H1 (cell line): ENCODE measurements around the gene MECP2. TPM values are rescaled to one million over a fixed set of nuclear protein-coding genes. Genes with fewer than 3 reads are reported as not detected.

Experiments
- CTCF ChIA-PET: fragments of 300-600 bp; sonication (Branson Sonifier 250); formaldehyde crosslinking; loops from one replicate; lab custom pipeline; 2021; ENCODE audit not compliant: partially characterized antibody; lab: Charles Lee
- POLR2A ChIA-PET: fragments of 300-600 bp; sonication (Branson Sonifier 250); formaldehyde crosslinking; loops from one replicate; lab custom pipeline; 2021; ENCODE audit warnings: inconsistent platforms; ENCODE audit not compliant: partially characterized antibody; lab: Charles Lee
- DNase-seq, 2 experiments: peaks; one replicate each; pipeline versions ENCODE4 v3.0.0 to v3.0.0-alpha.2; 2010 to 2022; ENCODE audit warnings: low spot score in 2 of 2, low read depth in 1 of 2, mixed read lengths in 1 of 2
- FAIRE-seq: peaks from 2 replicates; lab custom pipeline; 2011; peaks lifted over from hg19 to GRCh38; lab: Jason Lieb, UNC
- H2AFZ ChIP-seq: 2 replicates; pipeline ENCODE4 v1.8.1; 2012; ENCODE audit warnings: low read length, inconsistent platforms
- H2AK5ac ChIP-seq: 2 replicates; pipeline ENCODE4 v1.6.1; 2013; ENCODE audit warnings: low read depth, low read length
- H2BK120ac ChIP-seq: replicated peaks from 2 replicates; pipeline ENCODE3; 2013; ENCODE audit warnings: low read depth, low read length, inconsistent platforms
- H2BK12ac ChIP-seq: 2 replicates; pipeline ENCODE4 v1.6.1; 2013; ENCODE audit warnings: low read depth, low read length
- H2BK15ac ChIP-seq: 2 replicates; pipeline ENCODE4 v1.6.1; 2013; ENCODE audit warnings: low read length
- H2BK20ac ChIP-seq: 2 replicates; pipeline ENCODE4 v1.6.1; 2013; ENCODE audit warnings: low read length
- H2BK5ac ChIP-seq: 2 replicates; pipeline ENCODE4 v1.6.1; 2013; ENCODE audit warnings: low read depth, low read length
- H3K14ac ChIP-seq: 2 replicates; pipeline ENCODE4 v1.6.1; 2013; ENCODE audit warnings: inconsistent platforms; ENCODE audit not compliant: insufficient read length
- H3K18ac ChIP-seq: 2 replicates; pipeline ENCODE4 v1.6.1; 2013; ENCODE audit warnings: low read length; ENCODE audit errors: extremely low read depth
- H3K23ac ChIP-seq: 2 replicates; pipeline ENCODE4 v1.6.1; 2013; ENCODE audit warnings: inconsistent platforms; ENCODE audit not compliant: insufficient read length
- H3K23me2 ChIP-seq: 2 replicates; pipeline ENCODE4 v1.6.1; 2013; ENCODE audit warnings: low read depth, low read length
- H3K27ac ChIP-seq: 2 replicates; pipeline ENCODE4 v1.6.1; 2011; ENCODE audit warnings: low read depth, low read length, inconsistent platforms
- H3K27me3 ChIP-seq, 4 experiments: replicated peaks in 1 of 4; 1 replicate in 1 of 4; 2 replicates in 3 of 4; pipeline versions ENCODE4 v1.6.1 to v1.8.1; 2011 to 2013; ENCODE audit warnings: low read length in 3 of 4, mild to moderate bottlenecking in 3 of 4, inconsistent platforms in 2 of 4, mixed read lengths in 2 of 4, moderate library complexity in 1 of 4; ENCODE audit not compliant: control insufficient read depth in 3 of 4, insufficient read depth in 3 of 4; ENCODE audit errors: extremely low read depth in 1 of 4
- H3K36me3 ChIP-seq, 4 experiments: 2 replicates each; pipeline versions ENCODE4 v1.6.1 to v1.8.1; 2011 to 2013; ENCODE audit warnings: mild to moderate bottlenecking in 4 of 4, low read length in 3 of 4, moderate library complexity in 2 of 4, control low read depth in 1 of 4, inconsistent platforms in 1 of 4; ENCODE audit not compliant: insufficient read depth in 4 of 4, control insufficient read depth in 2 of 4
- H3K4ac ChIP-seq: replicated peaks from 2 replicates; pipeline ENCODE3; 2013; ENCODE audit warnings: low read length, low read depth, mixed read lengths, inconsistent platforms; ENCODE audit not compliant: insufficient read length
- H3K4me1 ChIP-seq, 4 experiments: replicated peaks in 1 of 4; 1 replicate in 1 of 4; 2 replicates in 3 of 4; pipeline versions ENCODE4 v1.6.1 to v1.8.1; 2011 to 2013; ENCODE audit warnings: low read length in 3 of 4, inconsistent platforms in 2 of 4, mixed read lengths in 1 of 4; ENCODE audit not compliant: insufficient read depth in 4 of 4, control insufficient read depth in 3 of 4
- H3K4me2 ChIP-seq, 2 experiments: 2 replicates each; pipeline versions ENCODE4 v1.6.1 to v1.8.1; 2011 to 2013; ENCODE audit warnings: low read depth in 2 of 2, low read length in 2 of 2, control low read depth in 1 of 2, inconsistent platforms in 1 of 2, mild to moderate bottlenecking in 1 of 2; ENCODE audit not compliant: insufficient read depth in 1 of 2
- H3K4me3 ChIP-seq, 4 experiments: fragments of 200-600, 300-600 bp in 1 of 4; sonication (generic), shearing (Covaris generic), sonication (Bioruptor Twin) in 1 of 4; 2 replicates each; pipeline versions ENCODE4 v1.5.1 to v1.8.1; 2011 to 2016; ENCODE audit warnings: low read length in 4 of 4, low read depth in 3 of 4, control low read depth in 2 of 4, inconsistent platforms in 2 of 4, mild to moderate bottlenecking in 2 of 4, mixed read lengths in 1 of 4, moderate library complexity in 1 of 4; ENCODE audit not compliant: insufficient read depth in 2 of 4; ENCODE audit errors: extremely low read depth in 1 of 4
- H3K56ac ChIP-seq: replicated peaks from 2 replicates; pipeline ENCODE3; 2013; ENCODE audit warnings: low read depth, mild to moderate bottlenecking, mixed read lengths, low read length, inconsistent platforms; ENCODE audit not compliant: insufficient read length
- H3K79me1 ChIP-seq: 2 replicates; pipeline ENCODE4 v1.6.1; 2013; ENCODE audit warnings: low read depth, low read length, control low read depth
- H3K79me2 ChIP-seq, 2 experiments: 2 replicates each; pipeline versions ENCODE4 v1.6.1 to v1.8.1; 2012 to 2013; ENCODE audit warnings: low read length in 2 of 2, mild to moderate bottlenecking in 2 of 2, inconsistent platforms in 1 of 2; ENCODE audit not compliant: insufficient read depth in 2 of 2, control insufficient read depth in 1 of 2
- H3K9ac ChIP-seq, 4 experiments: replicated peaks in 1 of 4; 1 replicate in 1 of 4; 2 replicates in 3 of 4; pipeline versions ENCODE4 v1.6.1 to v1.8.1; 2011 to 2013; ENCODE audit warnings: low read depth in 3 of 4, low read length in 3 of 4, control low read depth in 2 of 4, mild to moderate bottlenecking in 2 of 4, moderate library complexity in 2 of 4, inconsistent platforms in 1 of 4; ENCODE audit errors: extremely low read depth in 1 of 4
- H3K9me3 ChIP-seq, 2 experiments: 2 replicates each; pipeline versions ENCODE4 v1.6.1 to v1.8.1; 2012 to 2013; ENCODE audit warnings: mild to moderate bottlenecking in 2 of 2, moderate library complexity in 2 of 2, control low read depth in 1 of 2, inconsistent platforms in 1 of 2, low read depth in 1 of 2, low read length in 1 of 2, mixed read lengths in 1 of 2; ENCODE audit not compliant: insufficient read depth in 2 of 2
- H4K20me1 ChIP-seq, 2 experiments: replicated peaks in 1 of 2; 2 replicates each; pipeline versions ENCODE3 to v1.8.1; 2011 to 2013; ENCODE audit warnings: inconsistent platforms in 2 of 2, low read length in 2 of 2, mild to moderate bottlenecking in 1 of 2; ENCODE audit not compliant: insufficient read depth in 2 of 2, control insufficient read depth in 1 of 2
- H4K5ac ChIP-seq: 2 replicates; pipeline ENCODE4 v1.6.1; 2013; ENCODE audit warnings: low read length, low read depth, mixed read lengths, inconsistent platforms; ENCODE audit not compliant: insufficient read length
- H4K8ac ChIP-seq: 2 replicates; pipeline ENCODE4 v1.8.0; 2013; ENCODE audit warnings: mild to moderate bottlenecking, moderate library complexity, low read length, inconsistent platforms; ENCODE audit not compliant: insufficient read depth; ENCODE audit errors: extremely low read depth
- H4K91ac ChIP-seq: replicated peaks from 2 replicates; pipeline ENCODE3; 2013; ENCODE audit warnings: low read length, mixed read lengths, inconsistent platforms; ENCODE audit not compliant: insufficient read length
- BACH1 ChIP-seq: IDR thresholded peaks from 2 replicates; pipeline ENCODE4 v1.6.1; 2012; ENCODE audit warnings: low read length, improper control_type of control experiment
- CREB1 ChIP-seq: IDR thresholded peaks from 2 replicates; pipeline ENCODE4 v1.6.1; 2012; ENCODE audit warnings: inconsistent platforms
- EGR1 ChIP-seq: IDR thresholded peaks from 2 replicates; pipeline ENCODE4 v1.6.1; 2011; ENCODE audit warnings: low read depth, low read length, borderline replicate concordance
- FOSL1 ChIP-seq: IDR thresholded peaks from 2 replicates; pipeline ENCODE4 v1.6.1; 2011; ENCODE audit warnings: mild to moderate bottlenecking, low read depth, low read length, moderate library complexity; ENCODE audit not compliant: insufficient read depth
- GTF2F1 ChIP-seq: IDR thresholded peaks from 2 replicates; pipeline ENCODE4 v1.6.1; 2012; ENCODE audit warnings: low read depth, low read length, improper control_type of control experiment, borderline replicate concordance
- JUN ChIP-seq: IDR thresholded peaks from 2 replicates; pipeline ENCODE4 v1.6.1; 2011; ENCODE audit warnings: low read depth, mild to moderate bottlenecking, improper control_type of control experiment, low read length
- MAX ChIP-seq: IDR thresholded peaks from 2 replicates; pipeline ENCODE4 v1.6.1; 2012; ENCODE audit warnings: inconsistent platforms
- SAP30 ChIP-seq: fragments of 300-600 bp; sonication (generic); IDR thresholded peaks from 2 replicates; pipeline ENCODE4 v1.7.1; 2012; ENCODE audit warnings: low read length, moderate library complexity, mild to moderate bottlenecking, inconsistent platforms; ENCODE audit not compliant: insufficient read depth, insufficient replicate concordance
- TAF7 ChIP-seq: optimal IDR thresholded peaks from 2 replicates; pipeline ENCODE3; 2011; ENCODE audit warnings: low read depth, mild to moderate bottlenecking, inconsistent platforms, low read length, moderate library complexity, borderline replicate concordance
- TEAD4 ChIP-seq: IDR thresholded peaks from 2 replicates; pipeline ENCODE4 v1.6.1; 2012; ENCODE audit warnings: low read depth, low read length, inconsistent platforms, mixed read lengths
- WGBS, 2 experiments: shearing (Covaris generic) in 1 of 2; methylation state at CpG; one replicate each; pipeline versions ENCODE4 v1.1.6 to v1.1.7; 2013 to 2015; ENCODE audit warnings: low lambda C conversion rate in 2 of 2, mixed read lengths in 2 of 2, inconsistent platforms in 1 of 2, low coverage in 1 of 2, missing lambda C conversion rate in 1 of 2; ENCODE audit not compliant: insufficient replicate concordance in 2 of 2, insufficient coverage in 1 of 2, insufficient read length in 1 of 2; ENCODE audit errors: extremely low coverage in 1 of 2, missing lambda C conversion rate in 1 of 2; 5-methylcytosine and 5-hydroxymethylcytosine counted together
- polyA plus RNA-seq, 7 experiments: library from polyadenylated mRNA; depleted of rRNA in 3 of 7; stranded (reverse) in 5 of 7; unstranded in 2 of 7; fragments of >200 nt in 5 of 7; fragments of 200-250 nt in 2 of 7; gene quantifications; 1 replicate in 5 of 7; 2 replicates in 1 of 7; 4 replicates in 1 of 7; pipeline versions ENCODE4 v1.2.1 to v1.2.3, GENCODE V29; 2011 to 2013; ENCODE audit warnings: missing spikeins in 2 of 7, mixed read lengths in 2 of 7
- total RNA-seq: library from RNA; stranded (reverse); fragmentation: NEBNext Ultra II Directional; extraction: Animal tissue kit (Norgen Biotek cat#: 25700); gene quantifications from 2 replicates; pipeline ENCODE4 v1.2.1, GENCODE V29; 2021

MECP2 gene
- total and polyA plus RNA-seq, 2 of the 8 experiments (the other 6 are each of a cell fraction or from before 2014, with no cell fraction given) = 5.0 to 32.4 TPM

GRCh38 chrX:154033848-154034247 lies 63.7 kb downstream of the MECP2 start:
- Histone ChIP-seq H2BK120ac (no peak overlapping the region), H4K20me1 (peaks cover 0 to 1% of the 10 kb centered on the region in 2 experiments), H3K56ac (no peak overlapping the region), H3K4me1 (peaks cover 5 to 29% (median 13%) of the 10 kb centered on the region in 4 experiments), H4K5ac (no peak overlapping the region), H2BK15ac (no peak overlapping the region), H3K23ac (no peak overlapping the region), H3K36me3 (peaks cover 0 to 16% (median 7%) of the 10 kb centered on the region in 4 experiments; a peak in 3 of 8 replicates), H3K27ac (no peak overlapping the region), H3K4ac (no peak overlapping the region)
- POLR2A ChIA-PET = interaction anchor here (1.3 kb wide), 1 partner anchor 11 kb away, joined by 3 read pairs; no protein-coding TSS in a partner anchor
- CTCF ChIA-PET = interaction anchor here (1.1 to 1.2 kb wide), 2 partner anchors 17 kb away, joined by 3 to 5 read pairs; no protein-coding TSS in a partner anchor
- no peak for TF ChIP-seq GTF2F1
- no peak for TF ChIP-seq FOSL1
- TF ChIP-seq TEAD4 = no peak
- TF ChIP-seq SAP30 = no peak
- no peak for TF ChIP-seq TAF7
- TF ChIP-seq EGR1 = no peak
- no peak for TF ChIP-seq MAX
- TF ChIP-seq JUN = no peak
- no peak for TF ChIP-seq CREB1
- no peak for TF ChIP-seq BACH1
- TF ChIP-seq, all 59 proteins: peak for 0
- Histone ChIP-seq H3K4me2 (no peak overlapping the region; a peak in 1 of 4 replicates), H2AFZ (no peak overlapping the region), H3K14ac (no peak overlapping the region), H3K4me3 (no peak overlapping the region), H4K8ac (no peak overlapping the region), H2BK20ac (peak overlapping the region; percentile 80; the same call in 1 of the 2 replicates), H3K23me2 (no peaks in the 10 kb centered on the region), H4K91ac (peak overlapping the region; percentile 34), H3K9me3 (no peaks in the 10 kb centered on the region), H2BK5ac (no peak overlapping the region), H3K79me1 (no peaks in the 10 kb centered on the region; the same call in 1 of the 2 replicates), H3K18ac (no peak overlapping the region), H2AK5ac (0 out of 2 replicates have a peak overlapping the region, but pooled peaks have one; percentile 53), H3K79me2 (peaks cover 0 to 18% of the 10 kb centered on the region in 2 experiments; a peak in 2 of 4 replicates), H2BK12ac (peak overlapping the region; percentile 39; the same call in 1 of the 2 replicates), H3K27me3 (no peaks in the 10 kb centered on the region), H3K9ac (no peak overlapping the region)
- DNase-seq = no peak
- 100% methylated on average over 1 of the region's 2 CpGs; no CpG with 5 or more reads in 1 of the 2 experiments for WGBS, 2 experiments
- FAIRE-seq = no peak
